HepG2 (cell line): ENCODE measurements around the gene WDR27. TPM values are rescaled to one million over a fixed set of nuclear protein-coding genes. Genes with fewer than 3 reads are reported as not detected.

Source experiments
- ATAC-seq: fragments of 200-7000 bp; cut with Tn5 transposase; 3 replicates; pipeline ENCODE4 v1.9.1; 2020; ENCODE audit warnings: mild to moderate bottlenecking, moderate library complexity
- BruUV-seq: library from RNA; stranded (reverse); fragments of 400-500 nt; replicated peaks from 2 replicates; lab custom pipeline; 2021; lab: Mats Ljungman, UMichigan
- CTCF ChIA-PET: fragments of 300-600 bp; formaldehyde crosslinking; extraction: SDS; loops from one replicate; lab custom pipeline; 2021; ENCODE audit warnings: low total read pairs, inconsistent platforms, low intra/inter-chr PET ratio; lab: Yijun Ruan, JAX
- POLR2A ChIA-PET: fragments of 350-600 bp; sonication (Branson Sonifier 250); formaldehyde crosslinking; loops from one replicate; lab custom pipeline; 2020; ENCODE audit warnings: antibody characterized with exemption, inconsistent platforms; lab: Yijun Ruan, JAX
- DNase-seq: peaks from one replicate; pipeline ENCODE4 v3.0.0-alpha.2; 2015; ENCODE audit warnings: low spot score
- FAIRE-seq: peaks from 3 replicates; lab custom pipeline; 2011; peaks lifted over from hg19 to GRCh38; lab: Jason Lieb, UNC
- H2AFZ ChIP-seq: one replicate; pipeline ENCODE4 v1.6.1; 2011; ENCODE audit warnings: low read length, inconsistent platforms
- H3K27ac ChIP-seq: fragments of 300-600 bp; 3 replicates; pipeline ENCODE4 v1.8.0; 2011; ENCODE audit warnings: mixed run types, mild to moderate bottlenecking, mixed read lengths, low read length, inconsistent platforms; ENCODE audit not compliant: insufficient read depth; ENCODE audit errors: extremely low read length
- H3K27me3 ChIP-seq, 2 experiments: fragments of 200-600 bp in 1 of 2; 2 replicates in 1 of 2; 3 replicates in 1 of 2; pipeline versions ENCODE4 v1.6.0 to v1.8.0; 2011; ENCODE audit warnings: low read length in 2 of 2, mild to moderate bottlenecking in 2 of 2, moderate library complexity in 2 of 2, inconsistent platforms in 1 of 2; ENCODE audit not compliant: insufficient read depth in 2 of 2, control insufficient read depth in 1 of 2
- H3K36me3 ChIP-seq, 2 experiments: fragments of 200-600 bp in 1 of 2; replicated peaks in 1 of 2; 2 replicates in 1 of 2; 3 replicates in 1 of 2; pipeline versions ENCODE4 v1.5.1 to v1.8.0; 2011; ENCODE audit warnings: low read length in 2 of 2, inconsistent platforms in 1 of 2; ENCODE audit not compliant: insufficient read depth in 2 of 2, control insufficient read depth in 1 of 2
- H3K4me1 ChIP-seq: 2 replicates; pipeline ENCODE4 v1.5.1; 2012; ENCODE audit warnings: low read length, inconsistent platforms; ENCODE audit not compliant: insufficient read depth
- H3K4me2 ChIP-seq: 2 replicates; pipeline ENCODE4 v1.6.0; 2011; ENCODE audit warnings: low read depth, low read length, inconsistent platforms
- H3K4me3 ChIP-seq, 3 experiments: fragments of 200-600 bp in 1 of 3; sonication (generic), shearing (Covaris generic) in 1 of 3; replicated peaks in 1 of 3; 2 replicates each; pipeline ENCODE4 v1.5.1; 2011 to 2016; ENCODE audit warnings: low read length in 3 of 3, inconsistent platforms in 2 of 3, low read depth in 2 of 3, mild to moderate bottlenecking in 2 of 3, control low read depth in 1 of 3, mixed read lengths in 1 of 3; ENCODE audit not compliant: insufficient read depth in 1 of 3
- H3K79me2 ChIP-seq: one replicate; pipeline ENCODE4 v1.6.1; 2011; ENCODE audit warnings: low read length, inconsistent platforms; ENCODE audit not compliant: insufficient read depth
- H3K9ac ChIP-seq: 2 replicates; pipeline ENCODE4 v1.6.0; 2011; ENCODE audit warnings: mild to moderate bottlenecking, low read depth, low read length, inconsistent platforms; ENCODE audit not compliant: insufficient read depth
- H3K9me3 ChIP-seq: 2 replicates; pipeline ENCODE4 v1.5.1; 2012; ENCODE audit warnings: mild to moderate bottlenecking, low read length
- H4K20me1 ChIP-seq: 2 replicates; pipeline ENCODE4 v1.6.0; 2011; ENCODE audit warnings: inconsistent platforms, mild to moderate bottlenecking, low read length, moderate library complexity; ENCODE audit not compliant: insufficient read depth
- BRCA1 ChIP-seq: sonication (generic); formaldehyde crosslinking; IDR thresholded peaks from 2 replicates; pipeline ENCODE4 v1.4.0; 2020; ENCODE audit warnings: missing genetic modification reagents
- CCDC6 ChIP-seq: sonication (generic); formaldehyde crosslinking; IDR thresholded peaks from 2 replicates; pipeline ENCODE4 v1.8.1; 2022; ENCODE audit warnings: mild to moderate bottlenecking, missing genetic modification reagents, moderate library complexity
- CEBPG ChIP-seq: IDR thresholded peaks from 2 replicates; pipeline ENCODE4 v1.6.1; 2016
- EHMT2 ChIP-seq: fragments of 200-600 bp; sonication (generic); IDR thresholded peaks from 2 replicates; pipeline ENCODE4 v1.7.0; 2017; ENCODE audit warnings: antibody characterized with exemption, low read depth, low read length, borderline replicate concordance
- ETV6 ChIP-seq: sonication (generic); formaldehyde crosslinking; conservative IDR thresholded peaks from 2 replicates; pipeline ENCODE4 v1.4.0; 2020; ENCODE audit warnings: missing genetic modification reagents
- HMG20A ChIP-seq: IDR thresholded peaks from 2 replicates; pipeline ENCODE4 v1.6.1; 2016; ENCODE audit warnings: borderline replicate concordance
- IKZF4 ChIP-seq: sonication (generic); formaldehyde crosslinking; IDR thresholded peaks from 2 replicates; pipeline ENCODE4 v1.5.1; 2020; ENCODE audit warnings: borderline replicate concordance, mild to moderate bottlenecking, low read depth, missing genetic modification reagents; ENCODE audit errors: not compliant biosample characterization
- IRX3 ChIP-seq: sonication (generic); formaldehyde crosslinking; IDR thresholded peaks from 2 replicates; pipeline ENCODE4 v1.8.1; 2023; ENCODE audit warnings: mild to moderate bottlenecking, low read depth, missing genetic modification reagents, borderline replicate concordance
- JUN ChIP-seq: sonication (generic); formaldehyde crosslinking; IDR thresholded peaks from 2 replicates; pipeline ENCODE4 v1.4.0; 2020; ENCODE audit warnings: mild to moderate bottlenecking, missing genetic modification reagents
- LCORL ChIP-seq, 2 experiments: fragments of 450-650 bp in 1 of 2; sonication (generic) in 1 of 2; formaldehyde crosslinking in 1 of 2; IDR thresholded peaks; 2 replicates each; pipeline versions ENCODE4 v1.5.0 to v1.6.1; 2017 to 2020; ENCODE audit warnings: antibody characterized with exemption in 1 of 2, missing genetic modification reagents in 1 of 2
- NCOA1 ChIP-seq: sonication (generic); formaldehyde crosslinking; IDR thresholded peaks from 2 replicates; pipeline ENCODE4 v1.9.0; 2021; ENCODE audit warnings: missing genetic modification reagents
- PPARG ChIP-seq: conservative IDR thresholded peaks from 2 replicates; pipeline ENCODE4 v1.6.1; 2016; ENCODE audit warnings: missing biosample characterization, missing genetic modification reagents
- RFX5 ChIP-seq: IDR thresholded peaks from 2 replicates; pipeline ENCODE4 v1.6.1; 2011; ENCODE audit warnings: low read depth, low read length, improper control_type of control experiment
- SALL2 ChIP-seq: sonication (generic); formaldehyde crosslinking; IDR thresholded peaks from 2 replicates; pipeline ENCODE4 v1.8.1; 2023; ENCODE audit warnings: mild to moderate bottlenecking, missing genetic modification reagents, inconsistent platforms
- ZFP36 ChIP-seq: fragments of 150-350 bp; IDR thresholded peaks from 2 replicates; pipeline ENCODE4 v1.6.1; 2018; ENCODE audit warnings: borderline replicate concordance, low read length, low read depth; ENCODE audit not compliant: partially characterized antibody
- ZMAT3 ChIP-seq: sonication (generic); formaldehyde crosslinking; conservative IDR thresholded peaks from 2 replicates; pipeline ENCODE4 v1.7.0; 2021; ENCODE audit warnings: missing genetic modification reagents
- ZMYM4 ChIP-seq: sonication (generic); formaldehyde crosslinking; IDR thresholded peaks from 2 replicates; pipeline ENCODE4 v1.8.1; 2023; ENCODE audit warnings: mild to moderate bottlenecking, missing genetic modification reagents
- ZNF101 ChIP-seq: sonication (generic); formaldehyde crosslinking; IDR thresholded peaks from 2 replicates; pipeline ENCODE4 v1.4.0; 2020; ENCODE audit warnings: mild to moderate bottlenecking, low read depth, missing genetic modification reagents, borderline replicate concordance
- ZNF510 ChIP-seq: sonication (generic); formaldehyde crosslinking; IDR thresholded peaks from 2 replicates; pipeline ENCODE4 v1.4.0; 2020; ENCODE audit warnings: low read depth, mild to moderate bottlenecking, missing genetic modification reagents
- ZNF672 ChIP-seq: sonication (generic); formaldehyde crosslinking; IDR thresholded peaks from 2 replicates; pipeline ENCODE4 v1.8.1; 2022; ENCODE audit warnings: missing genetic modification reagents
- ZNF674 ChIP-seq: sonication (generic); formaldehyde crosslinking; IDR thresholded peaks from 2 replicates; pipeline ENCODE4 v1.5.0; 2020; ENCODE audit warnings: low read depth, mild to moderate bottlenecking, missing genetic modification reagents
- WGBS: methylation state at CpG from one replicate; pipeline ENCODE4 v1.1.6; 2017; ENCODE audit warnings: low lambda C conversion rate; 5-methylcytosine and 5-hydroxymethylcytosine counted together
- in situ Hi-C: cut with HindIII; loops from 2 replicates; pipeline ENCODE4 v1.10.0; 2017; ENCODE audit warnings: low pct_unique_long_range_greater_than_20kb; ENCODE audit not compliant: extremely low pct_ligation_motif_present
- intact Hi-C: fragments of 100-400 bp; cut with micrococcal nuclease; formaldehyde crosslinking; loops from one replicate; pipeline ENCODE4 v1.10.0; 2022; ENCODE audit not compliant: unreplicated experiment
- polyA plus RNA-seq, 8 experiments: library from polyadenylated mRNA; depleted of rRNA in 3 of 8; stranded (reverse) in 7 of 8; unstranded in 1 of 8; fragments of >200 nt; fragmentation: Illumina TruSeq in 4 of 8; extraction: Trizol in 4 of 8; gene quantifications; 2 replicates each; pipeline versions ENCODE4 v1.2.1 to v1.2.3, GENCODE V29; 2011 to 2016; ENCODE audit warnings: low read depth in 4 of 8, missing spikeins in 1 of 8, mixed read lengths in 1 of 8; ENCODE audit not compliant: insufficient read depth in 1 of 8
- total RNA-seq, 5 experiments: library from RNA; depleted of rRNA; stranded (reverse); fragments of >200 nt; fragmentation: Illumina TruSeq; extraction: Trizol; gene quantifications; 2 replicates each; pipeline ENCODE4 v1.2.3, GENCODE V29; 2016; ENCODE audit warnings: low read depth in 1 of 5
- TF ChIP-seq, protein P1 (sequence below): sonication (generic); formaldehyde crosslinking; IDR thresholded peaks from 2 replicates; pipeline ENCODE4 v1.5.0; 2020; ENCODE audit warnings: missing genetic modification reagents

The WDR27 gene
- total and polyA plus RNA-seq, 2 of the 13 experiments (the other 11 are each of a cell fraction or from before 2014, with no cell fraction given): 34.1 to 80.3 TPM

DNA sequence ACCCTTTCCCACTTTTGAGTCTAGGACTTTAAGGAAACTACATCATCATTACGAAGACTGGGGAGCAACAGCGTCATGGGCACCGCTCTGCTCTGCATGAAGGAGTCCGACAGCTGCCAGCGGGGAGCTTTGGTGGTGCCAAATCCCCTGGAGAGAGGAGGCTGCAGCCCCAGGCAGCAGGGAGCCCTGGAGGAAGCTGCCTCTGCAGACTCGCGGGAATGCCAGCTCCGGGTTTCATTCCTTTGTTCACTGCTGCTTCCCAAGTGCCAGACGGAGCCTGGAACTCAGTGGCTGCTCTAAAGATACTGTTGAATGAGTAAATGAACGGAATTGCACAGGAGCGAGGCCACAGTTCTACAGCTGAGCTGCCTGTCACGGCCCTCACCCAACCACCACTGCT is 251.7 kb downstream of the WDR27 start:
- H3K4me1 ChIP-seq: no peaks in the 10 kb centered on the region
- H3K79me2 ChIP-seq: no peaks in the 10 kb centered on the region
- intact Hi-C loops: no loop called here
- TF ChIP-seq PPARG (no peak), SALL2 (CRISPR knock-in tag) (no peak), ZNF101 (CRISPR knock-in tag) (no peak), JUN (CRISPR knock-in tag) (no peak), LCORL (IDR thresholded peaks at IDR 0.05) (no peak), LCORL (CRISPR knock-in tag; IDR thresholded peaks at IDR 0.05) (no peak), ZNF510 (CRISPR knock-in tag) (no peak)
- no peaks in the 10 kb centered on the region; a peak in 1 of 5 replicates for H3K36me3 ChIP-seq
- DNase-seq (no peak), ATAC-seq (no peak), FAIRE-seq (no peak)
- no peak overlapping the region for H3K27ac ChIP-seq
- H2AFZ ChIP-seq: no peak overlapping the region
- no peak overlapping the region for H3K4me3 ChIP-seq
- ChIA-PET CTCF (no interaction called here), POLR2A (no interaction called here)
- no peaks in the 10 kb centered on the region for H3K9me3 ChIP-seq
- BruUV-seq: no TSS peak
- in situ Hi-C loops: no loop called here
- no peak overlapping the region for H3K4me2 ChIP-seq
- H3K27me3 ChIP-seq: no peaks in the 10 kb centered on the region; a peak in 2 of 5 replicates
- WGBS: 64% methylated on average over 9 of the region's 12 CpGs
- H3K9ac ChIP-seq: no peak overlapping the region
- H4K20me1 ChIP-seq: no peaks in the 10 kb centered on the region

DNA sequence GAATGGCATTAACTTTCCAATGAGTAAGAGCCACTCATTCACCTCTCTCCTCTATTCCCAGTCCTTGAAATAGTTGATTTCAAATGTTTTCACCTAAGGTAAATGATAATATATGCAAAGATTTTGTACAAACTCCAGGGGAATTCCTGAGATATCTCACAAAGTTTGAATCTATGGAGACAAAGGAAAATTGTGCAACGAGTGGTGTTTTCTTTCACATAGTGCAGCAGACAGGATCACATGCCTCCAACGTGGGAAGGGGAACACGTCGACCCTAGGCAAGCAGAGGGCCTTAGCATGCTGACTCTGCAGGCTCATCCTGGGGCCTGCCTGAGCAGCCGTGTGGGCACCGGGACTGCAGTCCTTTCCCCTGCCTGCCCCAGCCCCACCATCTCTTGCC is 252.6 kb downstream of the WDR27 start:
- BruUV-seq: no TSS peak
- ATAC-seq (no peak), DNase-seq (no peak), FAIRE-seq (no peak)
- Histone ChIP-seq H2AFZ (no peak overlapping the region), H3K79me2 (no peaks in the 10 kb centered on the region), H3K4me2 (no peak overlapping the region), H3K27me3 (no peaks in the 10 kb centered on the region; a peak in 2 of 5 replicates), H3K36me3 (no peaks in the 10 kb centered on the region; a peak in 1 of 5 replicates), H3K4me1 (no peaks in the 10 kb centered on the region), H3K9me3 (no peaks in the 10 kb centered on the region), H3K9ac (no peak overlapping the region), H4K20me1 (no peaks in the 10 kb centered on the region), H3K4me3 (no peak overlapping the region), H3K27ac (no peak overlapping the region)
- in situ Hi-C loops (no loop called here), intact Hi-C loops (no loop called here)
- ChIA-PET POLR2A (no interaction called here), CTCF (no interaction called here)
- WGBS: 25% methylated on average over 6 of the region's 6 CpGs
- TF ChIP-seq BRCA1 (no peak), IKZF4 (CRISPR knock-in tag) (no peak), ZMYM4 (no peak), CEBPG (CRISPR knock-in tag) (no peak), IRX3 (CRISPR knock-in tag) (no peak), EHMT2 (no peak), ZNF674 (CRISPR knock-in tag) (no peak), NCOA1 (CRISPR knock-in tag) (no peak), ZMAT3 (CRISPR knock-in tag) (no peak), HMG20A (CRISPR knock-in tag) (no peak), ETV6 (CRISPR knock-in tag) (no peak), RFX5 (no peak), ZFP36 (no peak), ZNF672 (CRISPR knock-in tag) (no peak), CCDC6 (CRISPR knock-in tag) (no peak)
- TF ChIP-seq, protein P1, sequence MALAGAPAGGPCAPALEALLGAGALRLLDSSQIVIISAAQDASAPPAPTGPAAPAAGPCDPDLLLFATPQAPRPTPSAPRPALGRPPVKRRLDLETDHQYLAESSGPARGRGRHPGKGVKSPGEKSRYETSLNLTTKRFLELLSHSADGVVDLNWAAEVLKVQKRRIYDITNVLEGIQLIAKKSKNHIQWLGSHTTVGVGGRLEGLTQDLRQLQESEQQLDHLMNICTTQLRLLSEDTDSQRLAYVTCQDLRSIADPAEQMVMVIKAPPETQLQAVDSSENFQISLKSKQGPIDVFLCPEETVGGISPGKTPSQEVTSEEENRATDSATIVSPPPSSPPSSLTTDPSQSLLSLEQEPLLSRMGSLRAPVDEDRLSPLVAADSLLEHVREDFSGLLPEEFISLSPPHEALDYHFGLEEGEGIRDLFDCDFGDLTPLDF: no peak
